Hematopoietic multipotent progenitor cell treated with erythropoietin and hydrocortisone succinate and interleukin-3 and kit ligand, for 6 days (in vitro differentiated cells): ENCODE data around the gene CENPP.
A peak's percentile ranks its signal among the peaks of the same experiment; 100 is the strongest.
"Not testable (repeated sequence)": the region's sequence is repeated elsewhere in the genome, so short reads cannot be mapped to it uniquely, and the experiment has no call there.

Experiments
- DNase-seq: peaks from one replicate; pipeline ENCODE4 v3.0.0-alpha.2; 2015

CENPP gene

GRCh38 chr9:92384375-92384774 is 58.6 kb downstream of the CENPP start:
- no peak for DNase-seq

- no peak for DNase-seq
These were observed 59.2 kb downstream of the CENPP start for GRCh38 chr9:92385001-92385400.

- DNase-seq, result no peak
These were observed 59.7 kb downstream of the CENPP start for GRCh38 chr9:92385477-92385876.

GRCh38 chr9:92385953-92386352 is 60.2 kb downstream of the CENPP start:
- no peak for DNase-seq

GRCh38 chr9:92392690-92393089 is 66.9 kb downstream of the CENPP start:
- no peak for DNase-seq

GRCh38 chr9:92393686-92394085 is 67.9 kb downstream of the CENPP start:
- no peak for DNase-seq

GRCh38 chr9:92395617-92396016 is 69.9 kb downstream of the CENPP start:
- no peak for DNase-seq

- no peak for DNase-seq
These were observed 72.1 kb downstream of the CENPP start for GRCh38 chr9:92397853-92398252.

- no peak for DNase-seq
These were observed 76.6 kb downstream of the CENPP start for GRCh38 chr9:92402360-92402759.

- no peak for DNase-seq
These were observed 77.3 kb downstream of the CENPP start for GRCh38 chr9:92402826-92403745.

GRCh38 chr9:92404042-92404836 is 78.5 kb downstream of the CENPP start, which contains the start of gene OGN:
TSS of gene OGN (minus strand) at chr9:92404578. CDS start at chr9:92403407, 1,171 bp downstream.
- DNase-seq, result no peak

- DNase-seq, result no peak
These were observed 80.1 kb downstream of the CENPP start for GRCh38 chr9:92405818-92406217.

GRCh38 chr9:92406477-92406876 is 80.7 kb downstream of the CENPP start:
- DNase-seq, result peak; percentile 67

GRCh38 chr9:92407818-92408217 is 82.1 kb downstream of the CENPP start:
- DNase-seq, result no peak

GRCh38 chr9:92408747-92409478 is 83.2 kb downstream of the CENPP start:
- no peak for DNase-seq

GRCh38 chr9:92411157-92411556 is 85.4 kb downstream of the CENPP start:
- not testable (repeated sequence) for DNase-seq

- no peak for DNase-seq
These were observed 88.8 kb downstream of the CENPP start for GRCh38 chr9:92414566-92414965.

- no peak for DNase-seq
These were observed 97.0 kb downstream of the CENPP start for GRCh38 chr9:92422611-92423338.

GRCh38 chr9:92423612-92424011 is 97.9 kb downstream of the CENPP start:
- no peak for DNase-seq

- DNase-seq, result no peak
These were observed 98.6 kb downstream of the CENPP start, which contains the start of gene OMD for GRCh38 chr9:92424340-92424739. TSS of gene OMD (minus strand) at chr9:92424471. CDS start at chr9:92417558, 6,913 bp downstream.

- no peak for DNase-seq
These were observed 99.7 kb downstream of the CENPP start for GRCh38 chr9:92425474-92425873.

- no peak for DNase-seq
These were observed 100.9 kb downstream of the CENPP start for GRCh38 chr9:92426501-92427145.
